HG03139 (cell line): ENCODE data around the gene STRN.
"Not testable (repeated sequence)": the region's sequence is repeated elsewhere in the genome, so short reads cannot be mapped to it uniquely, and the experiment has no call there.

Source experiments
- ATAC-seq: cut with Tn5 transposase; IDR thresholded peaks from one replicate; pipeline ENCODE4 v1.9.1; 2021; ENCODE audit not compliant: unreplicated experiment

Gene STRN

DNA sequence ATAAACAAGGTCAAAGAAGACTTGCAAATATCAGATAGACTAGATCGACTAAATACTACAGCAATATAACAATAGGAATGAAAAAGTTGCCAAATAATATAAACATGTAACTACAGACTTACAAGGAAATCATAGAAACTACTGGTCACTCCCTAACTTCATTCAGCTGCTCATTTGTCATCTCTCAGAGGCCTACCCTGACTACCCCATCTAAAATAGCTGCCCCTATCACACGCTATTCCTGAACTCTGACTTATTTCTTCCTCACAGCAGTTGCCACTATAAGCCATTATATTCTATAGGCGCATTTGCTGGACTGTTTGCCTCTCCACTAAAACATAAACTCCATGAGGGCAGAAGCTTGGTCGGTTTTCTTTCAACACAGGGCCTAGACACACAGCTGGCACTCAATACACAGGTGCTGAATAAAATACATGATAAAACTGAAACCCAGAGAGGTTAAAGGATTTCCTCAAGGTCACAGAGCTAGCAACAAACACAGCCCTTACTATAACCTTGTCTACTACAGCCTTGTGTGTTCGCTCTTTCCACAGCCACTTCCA is 1.8 kb downstream of the STRN start:
- no peak for ATAC-seq

- ATAC-seq = no peak
Observed at GRCh38 chr2:36963734-36964133, 2.6 kb downstream of the STRN start.

DNA sequence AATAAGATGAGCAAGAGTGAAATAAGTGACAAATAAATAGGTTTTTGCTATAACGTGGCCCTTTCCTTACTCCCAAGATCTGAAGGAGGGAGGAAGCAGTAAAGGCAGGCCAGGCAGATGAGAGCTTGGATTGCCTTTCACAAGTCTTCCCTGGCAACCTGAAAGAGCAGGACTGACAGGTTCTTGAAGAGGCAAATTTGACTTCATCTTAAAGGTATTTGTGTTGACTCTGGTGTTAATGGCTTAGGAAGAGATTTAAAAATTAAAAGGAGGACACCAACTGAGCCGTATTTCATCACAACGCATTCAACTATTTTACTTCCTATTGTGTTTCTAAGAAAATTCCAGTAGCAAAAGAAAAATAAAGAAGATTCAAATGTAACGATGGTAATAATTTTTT is 3.2 kb downstream of the STRN start:
- no peak for ATAC-seq

GRCh38 chr2:36960773-36961172 is 5.6 kb downstream of the STRN start:
- no peak for ATAC-seq

DNA sequence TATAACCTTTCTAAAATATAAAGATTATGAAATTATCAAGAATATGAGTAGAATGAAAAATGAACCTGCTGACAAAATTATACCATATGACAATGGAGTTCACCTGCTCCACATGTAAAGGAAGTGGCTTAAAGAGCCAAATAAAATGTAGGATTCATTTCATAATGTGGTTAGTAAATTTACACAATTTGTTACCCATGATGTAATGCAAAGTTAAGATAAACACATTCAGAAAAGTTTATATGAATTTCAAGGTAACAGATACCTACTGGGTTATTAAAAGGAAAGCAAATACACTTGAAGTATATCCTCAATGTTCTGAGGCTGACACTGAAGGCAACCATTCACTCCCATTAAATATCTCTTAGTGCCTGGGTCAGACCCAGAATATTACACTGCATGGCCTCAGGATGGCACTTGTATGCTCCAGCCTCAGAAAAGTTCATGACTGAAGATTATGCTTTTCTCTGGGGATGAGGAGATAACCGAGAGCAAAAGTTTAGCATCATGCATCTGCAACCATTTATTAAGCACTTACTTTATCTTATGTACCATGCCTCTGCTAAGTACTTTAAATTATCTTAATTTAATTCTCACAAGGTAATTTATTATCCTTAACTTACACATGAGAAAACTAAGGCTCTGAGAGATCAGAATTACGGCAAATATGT is 6.2 kb downstream of the STRN start:
- ATAC-seq = no peak

GRCh38 chr2:36954977-36955607 is 11.2 kb downstream of the STRN start:
- ATAC-seq = no peak

- no peak for ATAC-seq
Observed at GRCh38 chr2:36952748-36953197, 13.6 kb downstream of the STRN start.

DNA sequence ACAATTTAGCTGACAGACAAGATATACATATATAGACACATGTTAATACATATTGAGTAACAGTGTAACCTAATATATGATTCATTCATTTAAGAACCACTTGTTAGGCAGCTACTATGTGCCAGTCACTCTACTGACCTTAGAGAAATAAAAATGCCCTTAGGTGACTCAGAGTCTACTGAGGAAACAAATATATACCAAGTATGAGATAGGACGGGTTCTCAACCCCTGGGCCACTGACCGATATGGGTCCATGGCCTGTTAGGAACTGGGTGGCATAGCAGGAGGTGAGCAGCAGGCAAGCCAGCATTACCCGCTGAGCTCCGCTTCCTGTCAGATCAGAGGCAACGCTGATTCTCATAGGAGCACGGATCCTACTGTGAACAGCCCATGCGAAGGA is 14.8 kb downstream of the STRN start:
- no peak for ATAC-seq

DNA sequence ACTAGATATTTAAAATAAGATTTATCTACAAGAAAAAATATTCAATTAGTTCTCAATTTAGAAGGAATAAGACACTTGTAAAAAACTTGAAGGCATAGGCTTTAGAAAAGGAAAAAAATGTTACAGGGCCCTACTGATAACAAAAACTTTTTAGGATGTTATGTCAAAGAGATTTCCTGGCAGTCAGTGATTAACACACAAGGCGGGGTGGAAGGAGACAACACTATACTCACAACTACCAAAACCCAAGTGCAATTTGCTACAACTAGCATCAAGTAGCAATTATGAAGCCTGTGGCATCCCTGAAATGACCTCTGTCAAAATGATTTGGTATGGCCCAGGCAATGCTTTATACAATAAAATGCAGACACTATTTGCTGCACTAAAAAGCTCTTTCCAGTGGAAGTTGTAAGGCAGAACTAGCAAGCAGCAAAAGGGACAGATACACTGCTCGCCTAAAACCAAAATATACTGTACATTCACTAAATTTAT is 15.3 kb downstream of the STRN start:
- no peak for ATAC-seq

DNA sequence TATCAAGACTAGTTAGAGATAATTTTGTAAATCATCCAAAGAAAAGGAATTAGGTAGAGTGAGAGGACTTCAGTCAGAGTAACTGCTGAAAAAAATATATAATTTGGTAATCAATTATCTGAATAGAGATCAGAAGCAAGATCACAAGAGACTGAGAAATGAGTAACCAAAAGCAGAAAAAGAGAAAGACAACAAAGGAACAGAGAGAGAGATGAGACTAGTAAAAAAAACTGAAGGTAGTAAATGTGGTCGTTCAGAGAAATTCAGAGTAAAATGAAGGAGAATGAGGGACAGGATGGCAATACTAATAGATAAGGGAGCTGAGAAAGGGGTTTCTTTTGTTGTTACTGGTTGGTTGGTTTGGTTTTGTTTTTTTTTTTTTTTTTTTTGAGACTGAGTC is 16.5 kb downstream of the STRN start:
- no peak for ATAC-seq

DNA sequence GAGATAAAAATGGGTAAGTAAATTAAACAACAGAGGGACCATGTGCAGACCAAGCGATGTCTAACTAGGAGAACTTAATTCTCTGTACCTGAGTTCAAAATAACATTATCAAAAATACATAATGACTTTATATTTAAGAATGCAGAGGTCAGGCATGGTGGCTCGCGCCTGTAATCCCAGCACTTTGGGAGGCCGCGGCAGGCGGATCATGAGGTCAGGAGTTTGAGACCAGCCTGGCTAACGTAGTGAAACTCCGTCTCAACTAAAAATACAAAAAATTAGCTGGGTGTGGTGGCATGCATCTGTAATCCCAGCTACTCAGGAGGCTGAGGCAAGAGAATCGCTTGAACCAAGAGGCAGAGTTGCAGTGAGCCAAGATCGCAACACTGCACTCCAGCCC is 21.1 kb downstream of the STRN start:
- ATAC-seq = not testable (repeated sequence)

DNA sequence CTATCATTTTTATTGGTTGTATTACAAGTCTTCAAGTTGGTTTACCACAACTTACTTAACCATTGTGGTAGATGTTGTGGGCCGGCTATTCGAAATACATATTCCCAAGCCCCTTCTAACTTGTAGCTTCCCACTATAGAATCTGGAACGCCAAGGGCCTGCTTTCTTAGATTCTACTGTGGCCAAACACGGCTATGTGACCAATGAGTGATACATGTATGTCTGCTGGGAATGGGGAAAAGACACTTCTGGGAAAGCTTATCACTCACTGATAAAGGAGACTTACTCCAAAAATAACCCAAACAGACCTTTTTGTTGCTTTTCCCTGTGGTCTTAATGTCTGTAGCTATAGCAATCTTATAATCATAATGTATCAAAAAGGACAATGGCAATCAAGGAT is 24.5 kb downstream of the STRN start:
- ATAC-seq = no peak

GRCh38 chr2:36936526-36936925 is 29.8 kb downstream of the STRN start:
- ATAC-seq = not testable (repeated sequence)

DNA sequence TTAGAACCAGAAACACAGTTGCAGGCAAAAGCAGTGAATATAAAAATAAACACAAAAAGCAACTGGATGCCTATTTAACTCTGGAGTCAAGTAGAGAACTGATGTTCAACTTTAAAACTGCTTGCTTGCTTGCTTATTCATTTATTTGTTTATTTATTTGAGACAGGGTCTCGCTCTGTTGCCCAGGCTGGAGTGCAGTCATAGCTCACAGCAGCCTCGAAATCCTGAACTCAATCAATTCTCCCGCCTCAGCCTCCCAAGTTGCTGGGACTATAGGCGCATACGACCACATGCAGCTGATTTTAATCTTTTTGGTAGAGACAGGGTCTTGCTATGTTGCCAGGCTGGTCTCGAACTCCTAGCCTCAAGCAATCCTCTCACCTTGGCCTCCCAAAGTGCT is 34.6 kb downstream of the STRN start:
- not testable (repeated sequence) for ATAC-seq

DNA sequence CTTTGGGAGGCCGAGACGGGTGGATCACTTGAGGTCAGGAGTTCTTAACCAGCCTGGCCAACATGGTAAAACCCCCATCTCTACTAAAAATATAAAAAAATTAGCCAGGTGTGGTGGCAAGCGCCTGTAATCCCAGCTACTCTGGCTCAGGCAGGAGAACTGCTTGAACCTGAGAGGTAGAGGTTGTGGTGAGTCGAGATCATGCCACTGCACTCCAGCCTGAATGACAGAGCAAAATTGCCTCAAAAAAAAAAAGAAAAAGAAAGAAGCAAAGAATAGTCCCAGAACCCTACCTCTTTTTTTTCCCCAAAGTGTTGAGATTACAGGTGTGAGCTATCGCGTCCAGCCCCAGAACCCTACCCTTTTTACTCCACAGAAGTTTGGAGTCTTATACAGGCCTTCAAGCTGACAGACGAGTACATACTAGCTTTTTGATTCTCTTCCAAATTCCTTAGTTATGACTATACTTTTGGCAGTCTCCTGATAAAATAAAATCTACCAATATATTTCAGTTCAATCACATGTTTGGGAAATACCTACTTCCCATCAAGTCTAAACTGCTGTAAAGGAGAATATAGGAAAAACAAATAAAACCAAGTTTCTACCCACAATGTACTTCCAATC is 35.4 kb downstream of the STRN start:
- ATAC-seq = not testable (repeated sequence)

GRCh38 chr2:36926175-36927132 is 39.9 kb downstream of the STRN start:
- not testable (repeated sequence) for ATAC-seq

GRCh38 chr2:36922629-36923028 is 43.7 kb downstream of the STRN start:
- ATAC-seq = not testable (repeated sequence)

DNA sequence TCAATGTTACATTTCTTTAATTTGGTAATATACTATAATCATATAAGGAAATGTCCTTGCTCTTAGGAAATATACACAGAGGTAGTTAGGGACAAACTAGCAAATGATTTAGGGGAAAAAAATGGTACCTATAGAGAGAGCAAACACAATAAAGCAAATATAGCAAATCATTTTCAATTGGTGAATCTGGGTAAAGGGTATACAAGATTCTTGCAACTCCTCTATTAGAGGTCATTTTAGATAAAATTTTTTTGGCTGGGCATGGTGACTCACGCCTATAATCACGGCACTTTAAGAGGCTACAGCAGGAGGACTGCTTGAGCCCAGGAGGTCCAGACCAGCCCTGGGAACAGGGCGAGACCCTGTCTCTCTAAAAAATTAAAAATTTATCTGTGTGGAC is 44.4 kb downstream of the STRN start:
- ATAC-seq = no peak

- ATAC-seq = no peak
Observed at GRCh38 chr2:36919041-36919837, 47.1 kb downstream of the STRN start.

GRCh38 chr2:36918307-36918706 is 48.0 kb downstream of the STRN start:
- no peak for ATAC-seq
